Measurements from ENCODE around the gene SLC39A7. TPM values are rescaled to one million over a fixed set of nuclear protein-coding genes. Genes with fewer than 3 reads are reported as not detected.

The SLC39A7 gene
- total and polyA plus RNA-seq, 2 experiments from 2014 or later = 26.9 to 126 TPM

- DNase-seq = peak; percentile 67
- Histone ChIP-seq H3K9ac (peak overlapping the region; percentile 100), H3K36me3 (ENCODE audit: low read depth) (peaks cover 10% of the 10 kb centered on the region), H3K4me1 (ENCODE audit: insufficient read depth) (peaks cover 43% of the 10 kb centered on the region), H3F3A (ENCODE audit: insufficient read depth) (peaks cover 44% of the 10 kb centered on the region), H4K20me1 (ENCODE audit: insufficient read depth) (no peaks in the 10 kb centered on the region), H3K9me2 (ENCODE audit: insufficient read depth) (no peaks in the 10 kb centered on the region), H3K27me3 (replicated peaks; ENCODE audit: insufficient read depth) (no peaks in the 10 kb centered on the region), H3K4me3 (peak overlapping the region; percentile 87), H3K79me2 (ENCODE audit: insufficient read depth) (peaks cover 45% of the 10 kb centered on the region), H3K9me3 (ENCODE audit: low read depth) (no peaks in the 10 kb centered on the region), H3K27ac (peak overlapping the region; percentile 92), H3K4me2 (ENCODE audit: unreplicated experiment) (peak overlapping the region; percentile 97), H2AFZ (no peak overlapping the region)
- 53 to 54% methylated on average over 17 of the region's 17 CpGs for WGBS, 2 experiments (ENCODE audit: low coverage in 1 of 2, low lambda C conversion rate in 2 of 2, missing lambda C conversion rate in 2 of 2)
- in situ Hi-C loops (cut with MboI) = no loop called here
- TF ChIP-seq EZH2 (IDR thresholded peaks at IDR 0.05; ENCODE audit: insufficient read depth, poor library complexity, severe bottlenecking) (no peak), EZH2phosphoT487 (IDR thresholded peaks at IDR 0.05; ENCODE audit: insufficient read depth, low read depth) (no peak)
Measured at GRCh38 chr6:33205191-33206026, 4.7 kb downstream of the SLC39A7 start.

GRCh38 chr6:33206027-33206863 is 5.6 kb downstream of the SLC39A7 start:
- peak; percentile 55 for DNase-seq
- Histone ChIP-seq H3K9ac (peak overlapping the region; percentile 100), H3K4me3 (no peak overlapping the region), H3K4me2 (ENCODE audit: unreplicated experiment) (peak overlapping the region; percentile 20), H3K9me3 (ENCODE audit: low read depth) (no peaks in the 10 kb centered on the region), H3F3A (ENCODE audit: insufficient read depth) (peaks cover 44% of the 10 kb centered on the region), H3K27ac (peak overlapping the region; percentile 92), H3K79me2 (ENCODE audit: insufficient read depth) (peaks cover 40% of the 10 kb centered on the region), H3K4me1 (ENCODE audit: insufficient read depth) (peaks cover 43% of the 10 kb centered on the region), H2AFZ (no peak overlapping the region), H3K9me2 (ENCODE audit: insufficient read depth) (no peaks in the 10 kb centered on the region), H3K27me3 (replicated peaks; ENCODE audit: insufficient read depth) (no peaks in the 10 kb centered on the region), H3K36me3 (ENCODE audit: low read depth) (peaks cover 13% of the 10 kb centered on the region), H4K20me1 (ENCODE audit: insufficient read depth) (no peaks in the 10 kb centered on the region)
- 57 to 70% methylated on average over 2 to 3 of the region's 3 CpGs for WGBS, 2 experiments (ENCODE audit: low coverage in 1 of 2, low lambda C conversion rate in 2 of 2, missing lambda C conversion rate in 2 of 2)
- in situ Hi-C loops (cut with MboI) = no loop called here
- TF ChIP-seq EZH2 (IDR thresholded peaks at IDR 0.05; ENCODE audit: insufficient read depth, poor library complexity, severe bottlenecking) = no peak
- no peak for TF ChIP-seq EZH2phosphoT487 (IDR thresholded peaks at IDR 0.05; ENCODE audit: insufficient read depth, low read depth)

GRCh38 chr6:33206864-33207551 is 6.3 kb downstream of the SLC39A7 start:
- Histone ChIP-seq H4K20me1 (ENCODE audit: insufficient read depth) (no peaks in the 10 kb centered on the region), H2AFZ (peak overlapping the region; percentile 80)
- in situ Hi-C loops (cut with MboI) = no loop called here

More at GRCh38 chr6:33206864-33207551, 6.3 kb downstream of the SLC39A7 start:
- Histone ChIP-seq H3F3A (ENCODE audit: insufficient read depth) (peaks cover 44% of the 10 kb centered on the region), H3K4me3 (peak overlapping the region; percentile 96), H3K36me3 (ENCODE audit: low read depth) (peaks cover 13% of the 10 kb centered on the region), H3K4me2 (ENCODE audit: unreplicated experiment) (peak overlapping the region; percentile 95), H3K79me2 (ENCODE audit: insufficient read depth) (peaks cover 32% of the 10 kb centered on the region), H3K9me2 (ENCODE audit: insufficient read depth) (no peaks in the 10 kb centered on the region), H3K27me3 (replicated peaks; ENCODE audit: insufficient read depth) (no peaks in the 10 kb centered on the region), H3K9ac (peak overlapping the region; percentile 100), H3K4me1 (ENCODE audit: insufficient read depth) (peaks cover 43% of the 10 kb centered on the region), H3K9me3 (ENCODE audit: low read depth) (no peaks in the 10 kb centered on the region), H3K27ac (peak overlapping the region; percentile 92)
- TF ChIP-seq EZH2 (IDR thresholded peaks at IDR 0.05; ENCODE audit: insufficient read depth, poor library complexity, severe bottlenecking) (no peak), EZH2phosphoT487 (IDR thresholded peaks at IDR 0.05; ENCODE audit: insufficient read depth, low read depth) (no peak)
- peak; percentile 92 for DNase-seq
- 1 to 6% methylated on average over 9 to 20 of the region's 20 CpGs for WGBS, 2 experiments (ENCODE audit: low coverage in 1 of 2, low lambda C conversion rate in 2 of 2, missing lambda C conversion rate in 2 of 2)
